IMR-90 (cell line): Measurements from ENCODE around the gene GADL1. TPM values are rescaled to one million over a fixed set of nuclear protein-coding genes. Genes with fewer than 3 reads are reported as not detected.

ENCODE experiments used
- ATAC-seq: fragments of 200-7000 bp; cut with Tn5 transposase; 2 replicates; pipeline ENCODE4 v1.9.1; 2020; ENCODE audit warnings: low read depth, mild to moderate bottlenecking, moderate library complexity
- BruUV-seq: library from RNA; stranded (reverse); fragments of 400-500 nt; replicated peaks from 2 replicates; lab custom pipeline; 2021; lab: Mats Ljungman, UMichigan
- CTCF ChIA-PET: fragments of 300-600 bp; formaldehyde crosslinking; extraction: SDS; loops from one replicate; lab custom pipeline; 2021; ENCODE audit warnings: antibody characterized with exemption; lab: Yijun Ruan, JAX
- POLR2A ChIA-PET: fragments of 300-600 bp; sonication (Branson Sonifier 250); formaldehyde crosslinking; loops from one replicate; lab custom pipeline; 2022; ENCODE audit warnings: antibody characterized with exemption; ENCODE audit not compliant: unreplicated experiment; lab: Charles Lee
- DNase-seq: peaks from one replicate; pipeline ENCODE4 v3.0.0; 2013
- H2AFZ ChIP-seq: replicated peaks from 2 replicates; pipeline ENCODE3; 2013; ENCODE audit warnings: low read length, mild to moderate bottlenecking; ENCODE audit not compliant: poor library complexity
- H2AK5ac ChIP-seq: 2 replicates; pipeline ENCODE4 v1.6.1; 2013; ENCODE audit warnings: low read depth, low read length, inconsistent platforms
- H2AK9ac ChIP-seq: replicated peaks from 2 replicates; pipeline ENCODE3; 2013; ENCODE audit warnings: mild to moderate bottlenecking, low read depth, low read length, moderate library complexity; ENCODE audit not compliant: poor library complexity
- H2BK120ac ChIP-seq: 2 replicates; pipeline ENCODE4 v1.6.1; 2013; ENCODE audit warnings: low read depth, low read length, inconsistent platforms
- H2BK15ac ChIP-seq: 3 replicates; pipeline ENCODE4 v1.6.1; 2013; ENCODE audit warnings: low read depth, low read length, inconsistent platforms
- H2BK20ac ChIP-seq: 2 replicates; pipeline ENCODE4 v1.6.1; 2013; ENCODE audit warnings: low read depth, mild to moderate bottlenecking, inconsistent platforms, low read length, moderate library complexity
- H2BK5ac ChIP-seq: 2 replicates; pipeline ENCODE4 v1.6.1; 2013; ENCODE audit warnings: mild to moderate bottlenecking, low read depth, low read length, inconsistent platforms; ENCODE audit not compliant: poor library complexity, severe bottlenecking
- H3K14ac ChIP-seq: replicated peaks from 2 replicates; pipeline ENCODE4 v1.6.1; 2013; ENCODE audit warnings: low read depth, low read length, inconsistent platforms
- H3K18ac ChIP-seq: 2 replicates; pipeline ENCODE4 v1.6.1; 2013; ENCODE audit warnings: low read depth, low read length, control low read depth
- H3K23ac ChIP-seq: 2 replicates; pipeline ENCODE4 v1.6.1; 2013; ENCODE audit warnings: low read depth, low read length, inconsistent platforms
- H3K27ac ChIP-seq: 2 replicates; pipeline ENCODE4 v1.5.1; 2013; ENCODE audit warnings: mild to moderate bottlenecking, control low read depth, low read length; ENCODE audit not compliant: insufficient read depth
- H3K27me3 ChIP-seq: 2 replicates; pipeline ENCODE4 v1.6.1; 2013; ENCODE audit warnings: low read length; ENCODE audit not compliant: control insufficient read depth, insufficient read depth
- H3K36me3 ChIP-seq: 2 replicates; pipeline ENCODE4 v1.6.1; 2013; ENCODE audit warnings: low read length, mixed read lengths; ENCODE audit not compliant: control insufficient read depth, insufficient read depth
- H3K4ac ChIP-seq: 2 replicates; pipeline ENCODE4 v1.6.1; 2013; ENCODE audit warnings: low read depth, low read length, inconsistent platforms
- H3K4me1 ChIP-seq: 2 replicates; pipeline ENCODE4 v1.6.1; 2013; ENCODE audit warnings: low read length, mixed read lengths; ENCODE audit not compliant: control insufficient read depth, insufficient read depth
- H3K4me2 ChIP-seq: 2 replicates; pipeline ENCODE4 v1.6.1; 2013; ENCODE audit warnings: low read depth, mild to moderate bottlenecking, control low read depth, low read length, moderate library complexity
- H3K4me3 ChIP-seq: 2 replicates; pipeline ENCODE4 v1.5.1; 2013; ENCODE audit warnings: low read depth, mild to moderate bottlenecking, control low read depth, low read length, moderate library complexity; ENCODE audit not compliant: insufficient read depth
- H3K56ac ChIP-seq: 2 replicates; pipeline ENCODE4 v1.6.1; 2013; ENCODE audit warnings: low read length, inconsistent platforms; ENCODE audit not compliant: insufficient read depth; ENCODE audit errors: extremely low read depth
- H3K79me1 ChIP-seq, 2 experiments: 2 replicates each; pipeline ENCODE4 v1.6.1; 2013; ENCODE audit warnings: low read length in 2 of 2, inconsistent platforms in 1 of 2, low read depth in 1 of 2
- H3K9ac ChIP-seq: 2 replicates; pipeline ENCODE4 v1.6.1; 2013; ENCODE audit warnings: low read depth, low read length, control low read depth
- H3K9me1 ChIP-seq: 2 replicates; pipeline ENCODE4 v1.6.1; 2013; ENCODE audit warnings: low read length, inconsistent platforms; ENCODE audit not compliant: insufficient read depth
- H3K9me3 ChIP-seq: 2 replicates; pipeline ENCODE4 v1.6.1; 2013; ENCODE audit warnings: low read length; ENCODE audit not compliant: control insufficient read depth, insufficient read depth
- H4K20me1 ChIP-seq: 2 replicates; pipeline ENCODE4 v1.6.1; 2013; ENCODE audit warnings: low read length, inconsistent platforms; ENCODE audit not compliant: insufficient read depth
- H4K5ac ChIP-seq: 2 replicates; pipeline ENCODE4 v1.6.1; 2013; ENCODE audit warnings: mild to moderate bottlenecking, low read depth, low read length, control low read depth
- H4K8ac ChIP-seq, 2 experiments: 2 replicates each; pipeline ENCODE4 v1.6.1; 2013; ENCODE audit warnings: low read depth in 2 of 2, low read length in 2 of 2, control low read depth in 1 of 2, inconsistent platforms in 1 of 2
- H4K91ac ChIP-seq: 2 replicates; pipeline ENCODE4 v1.6.1; 2013; ENCODE audit warnings: low read depth, low read length, inconsistent platforms; ENCODE audit not compliant: insufficient read depth
- MAZ ChIP-seq: IDR thresholded peaks from 2 replicates; pipeline ENCODE4 v1.6.1; 2012; ENCODE audit warnings: low read depth, mild to moderate bottlenecking, low read length, improper control_type of control experiment, moderate library complexity, borderline replicate concordance
- WGBS, 2 experiments: methylation state at CpG; one replicate each; pipeline versions ENCODE4 v1.1.5 to v1.1.7; 2013; ENCODE audit warnings: missing lambda C conversion rate in 2 of 2; ENCODE audit not compliant: insufficient read length in 1 of 2; ENCODE audit errors: extremely low coverage in 2 of 2; 5-methylcytosine and 5-hydroxymethylcytosine counted together
- dilution Hi-C: fragments of 300-500 bp; cut with HindIII; formaldehyde crosslinking; loops from one replicate; pipeline ENCODE4 v1.14.3; 2018; ENCODE audit warnings: low sequenced_read_pairs; ENCODE audit not compliant: unreplicated experiment
- in situ Hi-C: fragments of 300-500 bp; cut with MboI; formaldehyde crosslinking; loops from 3 replicates; pipeline ENCODE4 v1.14.3; 2019; ENCODE audit warnings: low sequenced_read_pairs, inconsistent platforms, mixed read lengths
- intact Hi-C: fragments of 100-400 bp; cut with micrococcal nuclease; formaldehyde crosslinking; loops from 2 replicates; pipeline ENCODE4 v1.10.0; 2022
- polyA plus RNA-seq, 3 experiments: library from polyadenylated mRNA; depleted of rRNA; stranded (reverse); fragments of >200 nt; gene quantifications; 2 replicates each; pipeline ENCODE4 v1.2.3, GENCODE V29; 2012; ENCODE audit warnings: low replicate concordance in 1 of 3
- total RNA-seq: library from RNA; depleted of rRNA; stranded (reverse); fragments of >200 nt; gene quantifications from 2 replicates; pipeline ENCODE4 v1.2.3, GENCODE V29; 2012

Gene GADL1
- total and polyA plus RNA-seq, 2 of the 4 experiments (the other 2 are of a cell fraction), result not detected

- Histone ChIP-seq H3K23ac (no peak overlapping the region), H4K5ac (no peak overlapping the region), H4K20me1 (no peaks in the 10 kb centered on the region), H3K27me3 (peaks cover 18% of the 10 kb centered on the region), H3K9me1 (no peaks in the 10 kb centered on the region), H3K4ac (no peak overlapping the region), H3K18ac (no peak overlapping the region), H3K56ac (no peak overlapping the region), H2BK20ac (no peak overlapping the region), H2BK15ac (no peak overlapping the region), H3K36me3 (no peaks in the 10 kb centered on the region), H3K27ac (no peak overlapping the region), H3K79me1 (no peaks in the 10 kb centered on the region), H3K4me1 (no peaks in the 10 kb centered on the region), H3K4me3 (no peak overlapping the region), H3K14ac (no peak overlapping the region), H2AK9ac (no peak overlapping the region), H2BK120ac (no peak overlapping the region), H2BK5ac (no peak overlapping the region), H3K9ac (no peak overlapping the region), H2AK5ac (no peak overlapping the region), H2AFZ (no peak overlapping the region), H4K8ac (no peak overlapping the region), H3K9me3 (no peaks in the 10 kb centered on the region), H4K91ac (no peak overlapping the region), H3K4me2 (peak overlapping the region; percentile 83)
- in situ Hi-C loops (no loop called here), dilution Hi-C loops (no loop called here), intact Hi-C loops (no loop called here)
- POLR2A ChIA-PET, result no interaction called here
- ATAC-seq (no peak), DNase-seq (no peak)
- BruUV-seq, result no TSS peak
- no peak for TF ChIP-seq MAZ
- CTCF ChIA-PET, result no interaction called here
- no CpG with 5 or more reads among the region's 8 CpGs for WGBS, 2 experiments
Measured at GRCh38 chr3:30893678-30894325, 659 bp downstream of the GADL1 start.
